Adrenal gland (tissue), 12 donors: ENCODE data around the gene OSBPL10. TPM values are rescaled to one million over a fixed set of nuclear protein-coding genes. Genes with fewer than 3 reads are reported as not detected.

Experiments used
- DNase-seq, 7 donors: peaks; one replicate each; pipeline ENCODE4 v3.0.0-alpha.2; 2019 to 2020
- H3K27ac ChIP-seq, 5 donors: fragments of 200-600 bp; sonication (generic) in 4 of 5; 1 replicate in 3 of 5; 2 replicates in 2 of 5; pipeline versions ENCODE4 v1.5.1 to v1.8.0; 2016 to 2020; ENCODE audit warnings: mild to moderate bottlenecking in 1 of 5
- H3K27me3 ChIP-seq: fragments of 200-600 bp; 2 replicates; pipeline ENCODE4 v1.8.0; 2021
- H3K36me3 ChIP-seq, 2 donors: fragments of 200-600 bp; replicated peaks in 1 of 2; 1 replicate in 1 of 2; 2 replicates in 1 of 2; pipeline versions ENCODE4 v1.5.1 to v1.8.0; 2018 to 2022
- H3K4me1 ChIP-seq, 2 donors: fragments of 200-600 bp; replicated peaks in 1 of 2; 1 replicate in 1 of 2; 2 replicates in 1 of 2; pipeline versions ENCODE4 v1.5.1 to v1.8.0; 2018 to 2021
- H3K4me3 ChIP-seq, 4 donors: fragments of 200-600 bp; sonication (generic) in 3 of 4; one replicate each; pipeline ENCODE4 v1.5.1; 2016 to 2018
- H3K9me3 ChIP-seq, 3 donors: fragments of 200-600 bp; sonication (generic) in 1 of 3; replicated peaks in 1 of 3; 1 replicate in 2 of 3; 2 replicates in 1 of 3; pipeline versions ENCODE4 v1.5.1 to v1.8.0; 2016 to 2021
- CTCF ChIP-seq, 6 experiments: fragments of 450-650 bp in 4 of 6; fragments of 200-600 bp in 2 of 6; sonication (generic) in 1 of 6; IDR thresholded peaks; 1 replicate in 5 of 6; 2 replicates in 1 of 6; pipeline versions ENCODE4 v1.5.1 to v1.8.0; 2016 to 2021; ENCODE audit warnings: antibody characterized with exemption in 6 of 6, mild to moderate bottlenecking in 2 of 6, moderate library complexity in 1 of 6
- POLR2A ChIP-seq, 2 donors: fragments of 450-650 bp; IDR thresholded peaks; one replicate each; pipeline ENCODE4 v1.6.1; 2017; ENCODE audit warnings: antibody characterized with exemption in 2 of 2, mild to moderate bottlenecking in 2 of 2, moderate library complexity in 1 of 2
- WGBS, 4 donors: extraction: QIAGEN DNeasy Blood & Tissue Kit in 2 of 4; methylation state at CpG; one replicate each; pipeline versions ENCODE4 v1.1.5 to v1.1.7; 2013 to 2017; 5-methylcytosine and 5-hydroxymethylcytosine counted together
- intact Hi-C, 2 donors: fragments of 100-400 bp; cut with DNase I; formaldehyde crosslinking; loops; one replicate each; pipeline versions ENCODE4 v1.14.1 to v1.15.0; 2022 to 2023
- polyA plus RNA-seq, 3 donors: library from polyadenylated mRNA; stranded (reverse); fragments of 200-250 nt in 2 of 3; fragments of 350-450 nt in 1 of 3; fragmentation: Illumina TruSeq in 1 of 3; extraction: RNeasy Lipid Tissue Mini Kit (QIAGEN cat#74804) in 1 of 3; gene quantifications; one replicate each; pipeline ENCODE4 v1.2.3, GENCODE V29; 2013 to 2014
- total RNA-seq, 9 donors: library from RNA; depleted of rRNA in 4 of 9; stranded (reverse); fragments of >200 nt in 4 of 9; fragments of 120-200 nt in 1 of 9; fragmentation: NEBNext Ultra II Directional in 1 of 9; extraction: Animal tissue kit (Norgen Biotek cat#: 25700) in 1 of 9; gene quantifications; one replicate each; pipeline versions ENCODE4 v1.1.0 to v1.2.4, GENCODE V29; 2013 to 2023
- donor health status: healthy with polysubstance abuse.
- donor health status: Bipolar disorder and iron deficiency.
- donor health status: DM: yes; HTN: yes; CAD: no.
- donor health status: DM: no; HTN: no; CAD: no.
- donor health status: DM: no; HTN: no; CAD: no.
- donor health status: DM: yes; HTN: yes; CAD: no.

Gene OSBPL10
- total and polyA plus RNA-seq, 12 donors: 2.0 to 55.6 (median 9.4) TPM

DNA sequence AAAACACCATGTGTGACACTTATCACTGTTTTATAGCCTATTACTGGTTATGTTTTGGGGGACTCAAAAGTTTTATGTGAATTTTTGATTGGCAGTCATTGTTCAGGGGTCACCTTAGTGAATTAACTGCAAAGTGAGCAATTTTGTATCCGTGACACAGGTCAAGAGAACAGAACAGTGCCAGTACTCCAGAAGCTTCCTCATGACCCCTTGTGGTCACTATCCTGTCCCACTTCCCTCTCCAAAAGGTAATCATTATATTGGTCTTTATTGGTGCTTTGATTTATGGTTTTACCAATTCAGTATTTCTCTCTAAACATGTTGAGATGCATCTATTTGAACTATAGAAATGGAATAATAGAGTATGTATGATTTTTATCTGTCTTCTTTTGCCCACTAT lies 341.2 kb downstream of the OSBPL10 start:
- WGBS, 4 donors: 88 to 95% (median 93%) methylated on average over 1 of the region's 1 CpG
- Histone ChIP-seq H3K27me3 (no peaks in the 10 kb centered on the region), H3K4me1 (peaks cover 0 to 9% of the 10 kb centered on the region in 2 donors), H3K9me3 (no peaks in the 10 kb centered on the region), H3K4me3 (no peak overlapping the region), H3K36me3 (no peaks in the 10 kb centered on the region), H3K27ac (no peak overlapping the region)
- no peak for DNase-seq
- no peak for TF ChIP-seq POLR2A (IDR thresholded peaks at IDR 0.05)
- no peak for TF ChIP-seq CTCF (IDR thresholded peaks at IDR 0.05)
- intact Hi-C loops: no loop called here

DNA sequence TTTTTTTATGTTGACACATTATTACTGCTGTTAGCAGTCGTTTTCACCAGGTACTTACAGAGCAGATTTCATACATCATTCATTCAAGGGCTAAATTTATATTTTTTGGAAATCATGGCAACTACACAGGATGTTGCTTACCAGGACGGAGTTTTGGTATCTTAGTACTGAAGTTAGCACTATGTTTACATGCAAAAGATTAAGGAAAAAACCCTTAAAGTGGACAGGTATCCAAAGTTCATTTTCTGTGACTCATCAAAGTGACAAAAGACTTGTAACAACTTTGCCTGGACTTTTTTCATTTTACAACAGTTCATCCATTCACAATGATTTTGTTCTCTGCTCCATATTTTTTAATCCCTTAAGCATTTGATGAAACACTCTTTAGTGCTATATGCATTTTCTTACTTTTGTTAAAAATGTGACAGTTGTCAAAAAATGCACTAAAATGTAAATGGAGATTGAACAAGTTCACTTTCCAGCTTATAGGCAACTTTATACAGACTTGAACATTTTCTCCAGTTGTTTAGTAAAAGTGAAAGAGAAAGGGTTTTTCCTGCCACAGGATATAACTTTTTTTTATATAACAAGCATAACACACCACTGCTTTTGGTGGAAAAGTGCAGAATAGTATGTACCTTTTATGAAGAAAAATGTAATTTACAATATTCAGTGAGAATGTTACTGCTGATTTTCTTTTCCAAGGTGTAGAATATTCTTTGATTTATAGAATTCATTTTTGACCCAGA lies 344.2 kb downstream of the OSBPL10 start:
- WGBS, 4 donors: 59 to 70% (median 64%) methylated on average over 2 of the region's 2 CpGs
- no peak for DNase-seq
- peaks cover 0 to 9% of the 10 kb centered on the region in 2 donors for H3K4me1 ChIP-seq
- H3K9me3 ChIP-seq: no peaks in the 10 kb centered on the region
- H3K4me3 ChIP-seq: no peak overlapping the region
- H3K27ac ChIP-seq: no peak overlapping the region
- peaks cover 0 to 7% of the 10 kb centered on the region in 2 donors for H3K36me3 ChIP-seq
- TF ChIP-seq POLR2A (IDR thresholded peaks at IDR 0.05): no peak
- TF ChIP-seq CTCF (IDR thresholded peaks at IDR 0.05): no peak
- intact Hi-C loops: no loop called here
- no peaks in the 10 kb centered on the region for H3K27me3 ChIP-seq

GRCh38 chr3:31636049-31636448 lies 345.0 kb downstream of the OSBPL10 start:
- Histone ChIP-seq H3K4me1 (peaks cover 0 to 9% of the 10 kb centered on the region in 2 donors), H3K4me3 (no peak overlapping the region), H3K9me3 (no peaks in the 10 kb centered on the region), H3K27me3 (no peaks in the 10 kb centered on the region), H3K27ac (no peak overlapping the region), H3K36me3 (peaks cover 0 to 7% of the 10 kb centered on the region in 2 donors)
- TF ChIP-seq POLR2A (IDR thresholded peaks at IDR 0.05) (no peak), CTCF (IDR thresholded peaks at IDR 0.05) (no peak)
- WGBS, 4 donors: 81 to 86% (median 84%) methylated on average over 4 of the region's 4 CpGs
- intact Hi-C loops: no loop called here
- no peak for DNase-seq

DNA sequence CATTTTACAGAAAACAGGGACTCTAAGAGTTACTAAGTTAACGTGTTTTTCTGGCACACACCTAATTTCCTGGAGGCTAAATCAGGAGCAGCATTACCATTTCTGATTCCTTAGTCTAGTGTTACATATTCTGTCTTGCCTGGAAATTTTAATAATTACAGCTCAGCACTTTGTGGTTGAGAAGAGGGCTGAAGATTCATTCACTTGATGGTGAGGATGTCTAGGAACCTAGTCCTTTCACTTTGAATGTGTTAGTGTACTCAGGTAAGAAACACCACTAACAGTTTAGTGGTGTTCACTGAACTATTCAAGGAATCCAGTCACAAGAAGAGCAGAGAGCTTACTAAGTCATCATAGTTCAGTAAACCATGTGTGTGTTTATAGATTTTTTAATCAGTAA lies 345.5 kb downstream of the OSBPL10 start:
- WGBS, 4 donors: 40 to 58% (median 56%) methylated on average over 1 of the region's 1 CpG
- DNase-seq: no peak
- no peak overlapping the region for H3K4me3 ChIP-seq
- H3K9me3 ChIP-seq: peaks cover 0 to under 1% (median 0%) of the 10 kb centered on the region in 3 donors
- TF ChIP-seq CTCF (IDR thresholded peaks at IDR 0.05) (no peak), POLR2A (IDR thresholded peaks at IDR 0.05) (no peak)
- intact Hi-C loops: no loop called here
- H3K27me3 ChIP-seq: no peaks in the 10 kb centered on the region
- H3K36me3 ChIP-seq: peaks cover 0 to 7% of the 10 kb centered on the region in 2 donors
- H3K4me1 ChIP-seq: peaks cover 0 to 9% of the 10 kb centered on the region in 2 donors
- H3K27ac ChIP-seq: no peak overlapping the region
